Measurements from ENCODE around the gene IL10RB.

IL10RB gene

GRCh38 chr21:33267250-33267649 lies 1.1 kb downstream of the IL10RB start:
- no peak for DNase-seq (ENCODE audit: low read depth)

GRCh38 chr21:33268393-33268736 lies 2.2 kb downstream of the IL10RB start:
- DNase-seq (ENCODE audit: low read depth), result no peak

GRCh38 chr21:33268737-33269441 lies 2.7 kb downstream of the IL10RB start:
- DNase-seq (ENCODE audit: low read depth), result no peak

- DNase-seq (ENCODE audit: low read depth), result no peak
Measured at GRCh38 chr21:33270986-33271385, 4.8 kb downstream of the IL10RB start.

GRCh38 chr21:33273044-33273443 lies 6.9 kb downstream of the IL10RB start:
- no peak for DNase-seq (ENCODE audit: low read depth)

GRCh38 chr21:33278721-33279120 lies 12.6 kb downstream of the IL10RB start:
- no peak for DNase-seq (ENCODE audit: low read depth)

GRCh38 chr21:33279330-33279820 lies 13.2 kb downstream of the IL10RB start:
- DNase-seq (ENCODE audit: low read depth), result no peak

GRCh38 chr21:33281096-33281652 lies 15.0 kb downstream of the IL10RB start:
- no peak for DNase-seq (ENCODE audit: low read depth)

- no peak for DNase-seq (ENCODE audit: low read depth)
Measured at GRCh38 chr21:33283203-33283602, 17.0 kb downstream of the IL10RB start.

GRCh38 chr21:33286076-33286475 lies 19.9 kb downstream of the IL10RB start:
- no peak for DNase-seq (ENCODE audit: low read depth)

GRCh38 chr21:33286600-33287456 lies 20.7 kb downstream of the IL10RB start:
- no peak for DNase-seq (ENCODE audit: low read depth)

- DNase-seq (ENCODE audit: low read depth), result no peak
Measured at GRCh38 chr21:33289199-33289819, 23.1 kb downstream of the IL10RB start.

- no peak for DNase-seq (ENCODE audit: low read depth)
Measured at GRCh38 chr21:33290441-33290840, 24.3 kb downstream of the IL10RB start.

GRCh38 chr21:33291686-33292085 lies 25.5 kb downstream of the IL10RB start:
- no peak for DNase-seq (ENCODE audit: low read depth)

- DNase-seq (ENCODE audit: low read depth), result no peak
Measured at GRCh38 chr21:33292724-33293123, 26.6 kb downstream of the IL10RB start.

- no peak for DNase-seq (ENCODE audit: low read depth)
Measured at GRCh38 chr21:33293136-33293535, 27.0 kb downstream of the IL10RB start.

GRCh38 chr21:33293811-33294216 lies 27.6 kb downstream of the IL10RB start:
- DNase-seq (ENCODE audit: low read depth), result no peak

- DNase-seq (ENCODE audit: low read depth), result no peak
Measured at GRCh38 chr21:33296156-33296555, 30.0 kb downstream of the IL10RB start.

- DNase-seq (ENCODE audit: low read depth), result no peak
Measured at GRCh38 chr21:33299181-33299752, 33.1 kb downstream of the IL10RB start.

GRCh38 chr21:33300701-33301631 lies 34.8 kb downstream of the IL10RB start:
- no peak for DNase-seq (ENCODE audit: low read depth)

GRCh38 chr21:33301632-33302002 lies 35.5 kb downstream of the IL10RB start:
- DNase-seq (ENCODE audit: low read depth), result no peak

Data from HS-5 (cell line).